LoVo (cell line): Measurements from ENCODE around the gene CDC20.
A peak's percentile ranks its signal among the peaks of the same experiment; 100 is the strongest.

Experiments used
- DNase-seq: peaks from one replicate; pipeline ENCODE4 v3.0.0-alpha.2; 2016; ENCODE audit warnings: low spot score

Gene CDC20

GRCh38 chr1:43329995-43330751 lies 28.6 kb upstream of the CDC20 start:
- peak; percentile 34 for DNase-seq

- DNase-seq, result no peak
Observed at GRCh38 chr1:43331688-43332087, 27.1 kb upstream of the CDC20 start.

DNA sequence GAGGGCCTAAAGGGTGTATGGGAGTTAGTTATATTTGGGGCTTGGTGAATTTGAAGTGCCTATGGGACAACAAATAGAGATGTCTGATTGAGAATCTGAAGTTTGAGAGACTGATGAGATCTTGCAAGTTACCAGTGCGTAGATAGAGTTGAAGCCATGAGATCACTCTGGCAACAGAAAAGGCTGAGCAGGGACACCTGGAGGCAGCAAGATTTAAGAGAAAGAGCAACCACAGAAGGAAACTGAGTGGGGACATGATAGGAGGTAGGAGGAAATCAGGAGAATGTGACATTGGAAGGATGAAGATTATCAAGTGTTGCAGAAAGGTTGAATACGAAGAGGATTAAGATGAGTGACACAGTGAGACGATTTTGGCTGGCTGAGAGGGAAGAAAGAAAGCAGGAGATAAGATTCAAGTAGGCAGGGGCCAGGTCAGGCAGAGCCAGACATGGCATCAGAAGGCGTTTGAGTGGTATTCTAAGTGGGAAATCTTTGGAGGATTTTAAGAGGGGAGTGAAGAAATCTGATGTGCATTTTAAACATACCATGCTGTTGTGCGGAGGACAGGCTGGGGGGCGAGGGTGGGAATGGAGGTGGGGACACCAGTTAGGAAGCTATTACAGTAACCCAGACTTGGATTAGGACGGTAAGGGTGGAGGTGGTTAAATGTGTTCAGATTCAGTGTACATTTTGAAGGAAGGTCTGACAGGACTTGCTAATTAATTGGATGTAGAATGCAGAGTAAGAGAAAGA lies 24.2 kb upstream of the CDC20 start:
- DNase-seq, result no peak

GRCh38 chr1:43337588-43337987 lies 21.2 kb upstream of the CDC20 start, which contains the start of gene MPL:
Gene MPL (plus strand): TSS chr1:43337818. CDS start chr1:43337849, 31 bp downstream.
- DNase-seq, result no peak

GRCh38 chr1:43338001-43338400 lies 20.8 kb upstream of the CDC20 start:
- DNase-seq, result no peak

DNA sequence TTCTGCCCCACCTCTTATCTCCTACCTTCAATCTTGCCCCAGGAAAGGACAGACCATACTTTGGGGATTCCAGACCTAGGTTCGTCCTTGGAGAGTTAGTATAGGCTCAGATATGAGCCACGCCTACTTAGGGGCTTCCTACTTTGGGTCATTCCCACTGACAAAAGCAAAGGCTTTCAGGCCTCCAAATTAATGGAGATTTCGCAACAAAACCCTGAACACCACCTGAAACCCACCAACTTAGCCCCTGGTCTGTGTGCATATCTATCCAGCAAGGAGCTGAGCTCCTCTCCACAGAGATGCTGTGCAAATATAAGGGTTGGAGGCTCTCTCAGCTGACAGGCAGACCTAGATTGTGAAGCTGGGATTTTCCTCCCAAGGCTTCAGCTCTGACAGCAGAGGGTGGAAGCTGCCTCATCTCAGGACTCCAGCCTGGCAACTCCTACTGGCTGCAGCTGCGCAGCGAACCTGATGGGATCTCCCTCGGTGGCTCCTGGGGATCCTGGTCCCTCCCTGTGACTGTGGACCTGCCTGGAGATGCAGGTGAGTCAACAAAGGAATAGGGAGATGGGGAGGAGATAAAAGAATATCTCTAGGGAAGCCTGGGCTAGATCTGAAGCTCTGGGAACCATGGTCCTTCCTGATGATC lies 19.1 kb upstream of the CDC20 start:
- DNase-seq, result no peak

GRCh38 chr1:43340559-43340958 lies 18.2 kb upstream of the CDC20 start:
- no peak for DNase-seq

DNA sequence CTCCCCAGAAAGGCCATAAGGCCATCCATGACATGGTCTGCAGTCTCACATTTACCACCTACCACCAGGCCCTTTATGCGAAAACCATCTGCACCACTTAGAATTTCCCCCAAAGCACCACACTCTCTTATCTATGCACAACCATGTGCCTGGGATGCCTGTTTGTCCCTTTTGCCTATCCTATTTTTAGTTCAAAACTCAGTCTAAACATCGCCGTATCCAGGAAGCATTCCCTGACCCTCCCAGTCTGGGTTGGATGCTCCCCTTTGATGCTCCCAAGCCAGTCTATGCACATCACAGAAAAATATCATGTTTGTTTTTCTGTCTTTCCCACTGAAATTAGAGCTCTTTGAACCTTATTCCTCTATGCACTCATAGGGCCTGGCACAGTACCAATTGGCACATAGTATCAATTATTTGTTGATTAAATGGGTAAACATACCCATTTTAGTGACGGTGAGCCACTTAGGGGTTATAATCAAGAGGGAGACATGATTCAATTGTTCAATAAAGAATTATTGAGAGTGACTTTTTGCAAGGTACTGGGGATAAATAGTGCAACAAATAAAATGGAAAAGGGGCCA lies 14.4 kb upstream of the CDC20 start:
- no peak for DNase-seq

- peak; percentile 64 for DNase-seq
Observed at GRCh38 chr1:43345120-43345519, 13.7 kb upstream of the CDC20 start.

DNA sequence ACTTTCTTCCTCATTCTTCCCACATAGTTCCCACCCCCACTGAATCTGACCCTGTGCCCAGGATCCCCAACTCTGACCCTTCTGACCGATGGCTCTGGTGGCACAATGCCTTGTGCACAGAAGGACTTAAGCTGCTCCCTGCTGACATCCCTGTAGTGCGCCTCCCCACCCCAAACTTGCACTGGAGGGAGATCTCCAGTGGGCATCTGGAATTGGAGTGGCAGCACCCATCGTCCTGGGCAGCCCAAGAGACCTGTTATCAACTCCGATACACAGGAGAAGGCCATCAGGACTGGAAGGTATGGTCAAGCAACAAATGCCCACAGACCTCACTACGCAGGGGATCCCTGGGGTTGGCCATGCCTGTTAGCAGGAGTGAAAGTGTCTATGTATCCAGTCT lies 12.1 kb upstream of the CDC20 start:
- DNase-seq, result no peak

DNA sequence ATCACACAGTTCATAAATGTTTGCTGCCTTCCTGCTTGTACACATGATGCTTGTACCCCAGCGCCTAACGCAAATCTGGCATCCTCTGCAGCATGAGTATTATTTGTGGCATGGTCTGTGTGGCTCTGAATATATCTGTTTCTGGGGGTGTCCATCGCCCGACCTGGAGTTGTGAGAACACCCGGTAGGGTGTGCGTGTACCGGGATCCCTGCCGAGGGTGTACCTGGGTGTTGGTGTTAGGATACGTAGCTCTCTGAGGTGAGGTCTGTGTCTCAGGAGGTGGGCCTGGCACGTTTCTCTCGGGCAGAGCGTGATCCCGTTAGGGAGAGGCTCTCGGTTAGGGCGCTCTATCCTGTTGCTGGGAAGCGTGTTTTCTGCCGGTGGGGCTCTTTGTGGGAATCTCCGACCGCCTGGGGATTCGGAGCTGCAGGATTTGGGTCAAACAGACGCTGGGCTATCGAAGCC lies 10.4 kb upstream of the CDC20 start:
- DNase-seq, result peak; percentile 46

- peak; percentile 93 for DNase-seq
Observed at GRCh38 chr1:43348809-43349593, 9.8 kb upstream of the CDC20 start.

DNA sequence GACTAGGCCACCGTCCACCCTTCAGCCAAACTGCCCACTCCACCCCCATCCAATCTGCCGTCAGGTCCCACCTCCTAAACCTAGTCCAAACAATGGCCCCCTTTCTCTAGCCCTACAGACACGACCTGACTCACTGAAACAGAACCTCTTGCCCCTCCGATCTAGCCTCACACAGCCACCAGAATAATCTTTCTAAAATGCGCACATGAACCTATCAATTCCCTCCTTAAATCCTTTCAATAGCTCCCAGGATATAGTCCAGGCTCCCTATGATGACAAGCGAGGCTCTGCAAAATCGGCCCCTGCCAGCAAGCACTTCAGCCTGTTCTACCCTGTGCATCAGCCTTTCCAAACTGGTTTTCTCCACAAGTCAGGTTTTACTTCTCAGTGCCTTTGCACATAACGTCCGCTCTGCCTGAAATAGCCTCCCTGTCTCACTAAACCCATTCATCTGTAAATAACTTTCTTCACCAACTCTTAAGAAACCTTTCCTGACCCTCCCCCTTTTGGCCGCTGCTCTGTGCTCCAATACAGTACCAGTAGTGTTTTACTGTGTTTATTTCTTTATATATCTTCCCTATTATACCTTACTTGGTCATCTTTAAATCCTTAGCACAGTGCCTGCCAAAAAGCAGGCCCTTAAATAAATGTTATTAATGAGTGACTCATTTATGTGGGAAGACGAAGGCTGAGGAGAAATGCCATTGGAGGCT lies 9.0 kb upstream of the CDC20 start:
- no peak for DNase-seq

- no peak for DNase-seq
Observed at GRCh38 chr1:43350976-43351375, 7.8 kb upstream of the CDC20 start.

GRCh38 chr1:43351421-43352350 lies 7.1 kb upstream of the CDC20 start:
- no peak for DNase-seq

GRCh38 chr1:43352351-43352705 lies 6.5 kb upstream of the CDC20 start:
- DNase-seq, result no peak

DNA sequence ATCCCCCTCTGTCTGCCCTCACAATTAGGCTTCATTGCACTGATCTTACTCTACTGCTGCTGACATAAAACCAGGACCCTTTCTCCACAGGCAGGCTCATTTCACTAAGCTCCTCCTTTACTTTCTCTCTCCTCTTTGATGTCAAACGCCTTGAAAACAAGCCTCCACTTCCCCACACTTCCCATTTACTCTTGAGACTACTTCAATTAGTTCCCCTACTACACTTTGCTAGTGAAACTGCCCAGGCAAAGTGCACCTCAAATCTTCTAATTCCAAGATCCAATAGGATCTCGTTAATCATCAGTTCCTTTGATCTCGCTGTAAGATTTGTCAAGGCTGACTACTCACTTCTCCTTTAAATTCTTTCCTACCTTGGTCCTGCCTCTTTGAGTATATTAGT lies 5.9 kb upstream of the CDC20 start:
- no peak for DNase-seq

- no peak for DNase-seq
Observed at GRCh38 chr1:43354471-43354870, 4.3 kb upstream of the CDC20 start.

DNA sequence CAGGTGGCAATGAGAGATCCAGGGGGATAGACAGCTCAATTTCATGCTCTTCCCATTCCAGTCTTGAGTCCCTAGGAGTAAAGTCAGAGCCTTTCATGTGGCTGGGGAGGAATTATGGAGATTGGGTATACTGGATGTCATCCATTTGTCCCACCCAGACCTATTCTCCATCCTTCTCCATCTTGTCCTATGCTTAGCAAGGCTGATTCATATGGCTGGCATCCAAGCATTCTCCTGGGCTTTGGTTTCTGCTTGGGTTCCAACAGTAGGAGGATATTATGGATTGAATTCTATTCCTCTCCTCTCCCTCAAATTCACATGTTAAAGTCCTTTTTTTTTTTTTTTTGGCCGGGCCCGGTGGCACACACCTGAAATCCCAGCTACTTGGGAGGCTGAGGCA lies 3.8 kb upstream of the CDC20 start:
- DNase-seq, result no peak

DNA sequence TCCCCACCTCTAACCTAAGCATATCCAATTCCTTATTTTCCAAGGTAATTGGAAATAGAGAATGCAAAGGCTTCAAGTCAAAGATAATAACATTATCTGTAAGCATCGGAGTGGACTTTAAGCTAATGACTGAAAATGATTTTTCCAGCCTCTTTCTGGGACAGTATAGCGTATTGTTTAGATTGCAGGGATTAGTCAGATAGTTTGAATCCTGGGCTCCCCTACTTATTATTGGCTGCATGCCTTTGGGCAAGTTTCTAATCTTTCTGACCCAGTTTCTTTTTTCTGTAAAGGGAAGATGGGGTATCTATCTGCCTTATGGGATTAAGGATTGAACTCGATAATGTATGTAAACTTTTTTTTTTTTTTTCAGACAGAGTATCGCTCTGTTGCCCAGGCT lies 1.5 kb upstream of the CDC20 start:
- DNase-seq, result no peak
